Liver (tissue), 3 donors: ENCODE data around the gene ABHD12.
A peak's percentile ranks its signal among the peaks of the same experiment; 100 is the strongest.

ENCODE experiments used
- ATF3 ChIP-seq: IDR thresholded peaks from 2 replicates; pipeline ENCODE4 v1.6.1; 2016; ENCODE audit warnings: antibody characterized with exemption
- CTCF ChIP-seq: fragments of 150-350 bp; IDR thresholded peaks from 2 replicates; pipeline ENCODE4 v1.5.1; 2017; ENCODE audit warnings: improper control_type of control experiment, low read depth, low read length; ENCODE audit not compliant: missing input control
- FOXA1 ChIP-seq: IDR thresholded peaks from 2 replicates; pipeline ENCODE4 v1.6.1; 2016; ENCODE audit warnings: antibody characterized with exemption
- GABPA ChIP-seq, 2 donors: IDR thresholded peaks in 1 of 2; conservative IDR thresholded peaks in 1 of 2; 2 replicates each; pipeline ENCODE4 v1.6.1; 2016; ENCODE audit warnings: antibody characterized with exemption in 2 of 2, mild to moderate bottlenecking in 1 of 2, moderate library complexity in 1 of 2
- MAX ChIP-seq: IDR thresholded peaks from 2 replicates; pipeline ENCODE4 v1.6.1; 2016; ENCODE audit warnings: antibody characterized with exemption
- RAD21 ChIP-seq, 2 donors: IDR thresholded peaks; 2 replicates each; pipeline ENCODE4 v1.6.1; 2016; ENCODE audit warnings: antibody characterized with exemption in 2 of 2, mild to moderate bottlenecking in 2 of 2
- REST ChIP-seq: IDR thresholded peaks from 2 replicates; pipeline ENCODE4 v1.6.1; 2016; ENCODE audit warnings: antibody characterized with exemption, mild to moderate bottlenecking
- RXRA ChIP-seq, 2 donors: IDR thresholded peaks; 2 replicates each; pipeline ENCODE4 v1.6.1; 2017 to 2018; ENCODE audit warnings: antibody characterized with exemption in 2 of 2, mild to moderate bottlenecking in 1 of 2
- TAF1 ChIP-seq: conservative IDR thresholded peaks from 2 replicates; pipeline ENCODE4 v1.6.1; 2016; ENCODE audit warnings: antibody characterized with exemption, mild to moderate bottlenecking
- YY1 ChIP-seq: IDR thresholded peaks from 2 replicates; pipeline ENCODE4 v1.6.1; 2016; ENCODE audit warnings: antibody characterized with exemption, mild to moderate bottlenecking
- ZBTB33 ChIP-seq: IDR thresholded peaks from 2 replicates; pipeline ENCODE4 v1.6.1; 2016; ENCODE audit warnings: antibody characterized with exemption
- donor health status: healthy.
- donor health status: healthy.

- TF ChIP-seq REST (no peak), ZBTB33 (no peak), CTCF (no peak), ATF3 (no peak), TAF1 (peak; percentile 49), YY1 (peak; percentile 97), GABPA (IDR thresholded peaks at IDR 0.05 in 1 of 2, conservative IDR thresholded peaks at IDR 0.05 in 1 of 2) (no peak), FOXA1 (no peak), MAX (peak; percentile 44), RAD21 (IDR thresholded peaks at IDR 0.05) (peak; percentile 32 to 57), RXRA (IDR thresholded peaks at IDR 0.05) (peak; percentile 27 to 30)
Observed at GRCh38 chr20:25390538-25391528, at the start of gene ABHD12.
